ENCODE data around the gene ZDHHC18.
"Not testable (repeated sequence)": the region's sequence is repeated elsewhere in the genome, so short reads cannot be mapped to it uniquely, and the experiment has no call there.

Gene ZDHHC18

DNA sequence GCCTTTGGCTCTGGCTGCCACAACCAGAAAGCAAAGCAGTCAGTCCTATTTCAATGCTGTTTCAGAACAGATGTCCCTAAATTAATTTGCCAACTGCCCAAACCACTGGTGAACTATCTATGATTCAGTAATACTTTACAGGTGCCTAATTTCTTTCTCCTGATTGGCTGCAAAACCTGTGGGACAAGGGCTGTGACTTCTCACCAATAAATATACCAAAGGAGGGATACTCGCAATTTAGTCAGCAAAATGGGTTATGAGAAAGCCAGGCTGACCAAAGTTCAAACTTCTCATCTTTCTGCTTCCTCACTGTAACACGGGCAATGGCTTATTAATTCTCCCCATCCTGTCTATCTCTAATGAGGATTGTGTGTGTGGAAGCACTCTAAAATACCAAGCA, 50.8 kb downstream of the ZDHHC18 start:
- ChIA-PET POLR2A (interaction anchor here (0.6 kb wide), 1 partner anchor 56 kb away, joined by 3 read pairs; no protein-coding TSS in a partner anchor), CTCF (interaction anchor here (1.1 to 15.8 kb wide), 10 partner anchors 8 to 275 kb away, joined by 3 to 205 read pairs (median 20); partner anchors contain the start of gene GPN2)
- no peak overlapping the region for H3K4me3 ChIP-seq (ENCODE audit: low read depth, low read length)
- TF ChIP-seq, protein P1, sequence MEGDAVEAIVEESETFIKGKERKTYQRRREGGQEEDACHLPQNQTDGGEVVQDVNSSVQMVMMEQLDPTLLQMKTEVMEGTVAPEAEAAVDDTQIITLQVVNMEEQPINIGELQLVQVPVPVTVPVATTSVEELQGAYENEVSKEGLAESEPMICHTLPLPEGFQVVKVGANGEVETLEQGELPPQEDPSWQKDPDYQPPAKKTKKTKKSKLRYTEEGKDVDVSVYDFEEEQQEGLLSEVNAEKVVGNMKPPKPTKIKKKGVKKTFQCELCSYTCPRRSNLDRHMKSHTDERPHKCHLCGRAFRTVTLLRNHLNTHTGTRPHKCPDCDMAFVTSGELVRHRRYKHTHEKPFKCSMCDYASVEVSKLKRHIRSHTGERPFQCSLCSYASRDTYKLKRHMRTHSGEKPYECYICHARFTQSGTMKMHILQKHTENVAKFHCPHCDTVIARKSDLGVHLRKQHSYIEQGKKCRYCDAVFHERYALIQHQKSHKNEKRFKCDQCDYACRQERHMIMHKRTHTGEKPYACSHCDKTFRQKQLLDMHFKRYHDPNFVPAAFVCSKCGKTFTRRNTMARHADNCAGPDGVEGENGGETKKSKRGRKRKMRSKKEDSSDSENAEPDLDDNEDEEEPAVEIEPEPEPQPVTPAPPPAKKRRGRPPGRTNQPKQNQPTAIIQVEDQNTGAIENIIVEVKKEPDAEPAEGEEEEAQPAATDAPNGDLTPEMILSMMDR (IDR thresholded peaks at IDR 0.05; ENCODE audit: insufficient read depth, low read length, missing control alignments): no peak
- no peak for DNase-seq (ENCODE audit: low read depth, low spot score)

DNA sequence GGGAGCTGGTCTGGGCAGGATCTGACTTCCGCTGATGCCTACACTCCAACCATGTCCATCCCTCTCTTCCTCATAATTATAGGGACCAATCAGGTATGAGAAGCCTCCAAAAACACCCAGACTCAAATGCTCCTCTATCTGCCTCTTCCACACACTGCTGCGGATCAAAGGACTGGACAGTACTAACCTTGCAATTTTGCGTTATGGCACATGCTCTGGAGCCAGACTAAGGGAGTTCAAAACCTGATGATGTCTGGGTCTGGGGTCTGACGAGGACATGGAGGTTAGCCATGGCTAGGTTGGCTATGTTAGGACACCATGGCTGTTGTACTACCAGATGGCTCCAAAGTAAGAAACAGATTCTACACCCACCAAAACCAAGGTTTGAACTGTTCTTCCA, 53.3 kb downstream of the ZDHHC18 start:
- CTCF ChIA-PET: interaction anchor here (0.9 to 15.8 kb wide), 9 partner anchors 9 to 278 kb away, joined by 3 to 205 read pairs (median 19); partner anchors contain the start of gene GPN2

DNA sequence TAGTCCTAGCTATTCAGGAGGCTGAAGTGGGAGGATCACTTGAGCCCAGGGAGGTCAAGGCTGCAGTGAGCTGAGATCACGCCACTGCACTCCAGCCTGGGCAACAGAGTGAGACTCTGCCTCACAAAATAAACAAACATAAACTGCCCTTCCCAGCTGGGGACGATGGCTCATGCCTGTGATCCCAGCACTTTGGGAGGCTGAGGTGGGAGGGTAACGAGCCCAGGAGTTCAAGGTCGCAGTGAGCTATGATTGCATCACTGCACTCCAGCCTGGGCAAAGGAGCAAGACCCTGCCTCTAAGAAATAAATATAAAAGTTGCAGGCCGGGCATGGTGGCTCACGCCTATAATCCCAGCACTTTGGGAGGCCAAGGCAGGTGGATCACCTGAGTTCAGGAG, 55.1 kb downstream of the ZDHHC18 start:
- POLR2A ChIA-PET: interaction anchor here (1.1 kb wide), 1 partner anchor 26 kb away, joined by 3 read pairs; no protein-coding TSS in a partner anchor
- CTCF ChIA-PET: interaction anchor here (0.8 to 15.8 kb wide), 14 partner anchors 7 to 287 kb away, joined by 3 to 205 read pairs (median 6); partner anchors contain the start of gene GPN2
- DNase-seq (ENCODE audit: low read depth, low spot score); H3K4me3 ChIP-seq (ENCODE audit: low read depth, low read length): not testable (repeated sequence)

More for the DNA sequence above, 53.3 kb downstream of the ZDHHC18 start:
- no peak for DNase-seq (ENCODE audit: low read depth, low spot score)
- POLR2A ChIA-PET: interaction anchor here (1.0 kb wide), 2 partner anchors 79 to 280 kb away, joined by 3 read pairs; no protein-coding TSS in a partner anchor
- H3K4me3 ChIP-seq (ENCODE audit: low read depth, low read length): no peak overlapping the region
- TF ChIP-seq, protein P1 (IDR thresholded peaks at IDR 0.05; ENCODE audit: insufficient read depth, low read length, missing control alignments): no peak

DNA sequence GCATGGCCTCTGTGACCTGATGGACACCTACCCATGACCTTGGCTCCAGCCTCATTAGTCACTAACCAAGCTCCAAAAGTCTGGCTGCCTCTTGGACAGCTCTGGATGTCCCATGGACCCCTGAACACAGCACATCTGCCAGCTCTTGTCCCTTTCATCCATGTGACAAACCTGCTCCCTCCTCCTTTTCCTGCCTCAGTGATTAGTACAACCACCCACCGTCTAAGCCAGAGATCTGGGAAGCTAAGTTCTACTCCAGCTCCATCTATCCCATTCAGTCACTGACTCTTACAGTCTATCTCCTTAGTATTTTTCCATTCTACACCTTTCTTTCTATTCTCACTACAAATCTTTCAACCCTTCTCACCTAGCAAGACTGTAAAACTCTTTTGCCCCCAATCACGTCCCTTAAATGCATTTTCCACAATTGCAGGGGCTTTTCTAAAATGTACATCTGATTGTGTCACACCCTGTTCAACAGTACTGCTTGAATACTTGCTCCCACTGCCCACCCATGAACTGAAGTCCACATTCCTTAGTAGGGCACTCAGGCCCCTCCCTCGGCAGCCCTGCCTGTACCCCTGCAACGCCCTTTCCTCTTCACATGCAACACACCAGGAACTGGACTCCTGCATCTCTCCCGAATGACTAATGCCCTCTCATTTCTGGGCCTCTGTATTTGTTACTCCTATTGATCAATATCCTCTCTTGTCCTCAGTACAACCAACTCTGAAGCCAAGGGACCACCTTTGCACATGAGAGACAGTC, 56.4 kb downstream of the ZDHHC18 start:
- TF ChIP-seq, protein P1 (IDR thresholded peaks at IDR 0.05; ENCODE audit: insufficient read depth, low read length, missing control alignments): no peak
- H3K4me3 ChIP-seq (ENCODE audit: low read depth, low read length): no peak overlapping the region
- DNase-seq (ENCODE audit: low read depth, low spot score): no peak
- ChIA-PET CTCF (interaction anchor here (1.0 to 15.8 kb wide), 10 partner anchors 16 to 383 kb away, joined by 3 to 205 read pairs (median 4); no protein-coding TSS in a partner anchor), POLR2A (interaction anchor here (0.6 to 1.1 kb wide), 2 partner anchors 27 to 332 kb away, joined by 3 to 4 read pairs; no protein-coding TSS in a partner anchor)

DNA sequence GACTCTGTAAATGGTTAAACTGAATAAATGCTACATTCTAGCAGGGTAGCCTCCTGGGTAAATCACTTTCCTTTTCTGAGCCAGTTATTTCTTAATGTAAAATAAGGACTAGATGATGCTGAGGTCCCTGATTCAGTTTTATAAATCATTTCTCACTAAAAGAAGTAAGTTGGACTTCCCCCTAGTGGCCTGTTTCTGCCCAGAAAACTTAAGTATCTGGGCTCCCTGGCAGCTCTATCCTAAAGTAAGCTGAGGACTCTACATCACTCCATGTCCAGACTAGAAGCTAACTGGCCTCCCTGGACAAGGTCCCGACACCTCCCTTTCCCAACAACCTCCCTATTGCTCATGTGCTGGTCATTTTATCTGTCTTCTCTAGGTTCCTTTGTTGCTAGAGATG, 60.6 kb downstream of the ZDHHC18 start:
- H3K4me3 ChIP-seq (ENCODE audit: low read depth, low read length): no peak overlapping the region
- DNase-seq (ENCODE audit: low read depth, low spot score): no peak
- POLR2A ChIA-PET: interaction anchor here (0.7 to 4.5 kb wide), 3 partner anchors 12 to 163 kb away, joined by 3 to 42 read pairs (median 3); partner anchors contain the start of gene GPATCH3
- CTCF ChIA-PET: interaction anchor here (0.6 to 5.1 kb wide), 21 partner anchors 8 to 296 kb away, joined by 3 to 60 read pairs (median 3); partner anchors contain the start of gene GPATCH3
- TF ChIP-seq, protein P1 (IDR thresholded peaks at IDR 0.05; ENCODE audit: insufficient read depth, low read length, missing control alignments): peak; percentile 39

DNA sequence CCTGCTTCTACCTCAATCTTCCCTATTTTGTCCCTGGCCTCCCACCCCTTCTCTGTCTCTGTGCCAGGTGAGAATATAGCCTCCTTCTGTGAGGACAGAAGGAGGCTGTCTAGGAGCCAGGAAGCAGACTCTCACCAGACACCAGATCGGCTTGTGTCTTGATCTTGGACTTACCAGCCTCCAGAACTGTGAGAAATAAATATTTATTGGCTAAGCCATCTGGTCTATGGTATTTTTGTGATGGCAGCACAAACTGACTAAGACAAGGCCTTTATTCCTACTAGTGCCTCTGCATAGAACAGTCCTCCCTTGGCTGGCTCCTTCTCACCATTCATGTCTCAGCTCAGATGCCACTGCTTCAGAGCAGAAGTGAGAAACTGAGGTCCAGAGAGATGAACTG, 61.7 kb downstream of the ZDHHC18 start:
- POLR2A ChIA-PET: interaction anchor here (4.5 kb wide), 1 partner anchor 11 kb away, joined by 42 read pairs; the partner anchor contains the start of gene GPATCH3
- H3K4me3 ChIP-seq (ENCODE audit: low read depth, low read length): no peak overlapping the region

More for the DNA sequence above, 61.7 kb downstream of the ZDHHC18 start:
- TF ChIP-seq, protein P1 (IDR thresholded peaks at IDR 0.05; ENCODE audit: insufficient read depth, low read length, missing control alignments): no peak
- CTCF ChIA-PET: interaction anchor here (0.6 to 5.1 kb wide), 15 partner anchors 9 to 294 kb away, joined by 3 to 60 read pairs (median 4); partner anchors contain the start of gene GPATCH3
- DNase-seq (ENCODE audit: low read depth, low spot score): no peak

Data from AG04449 (cell line).